CD14-positive monocyte (primary cell): ENCODE results near the gene GJC1. TPM values are rescaled to one million over a fixed set of nuclear protein-coding genes. Genes with fewer than 3 reads are reported as not detected.

Experiments used
- DNase-seq, 3 donors: peaks; one replicate each; pipeline ENCODE4 v3.0.0-alpha.2; 2011 to 2022
- H2AFZ ChIP-seq: 2 replicates; pipeline ENCODE4 v1.6.0; 2012; ENCODE audit warnings: mild to moderate bottlenecking, low read depth, low read length, inconsistent platforms; ENCODE audit not compliant: insufficient read depth, poor library complexity, severe bottlenecking
- H3K27ac ChIP-seq, 2 donors: 1 replicate in 1 of 2; 2 replicates in 1 of 2; pipeline ENCODE4 v1.5.1; 2012 to 2013; ENCODE audit warnings: low read length in 2 of 2, control low read depth in 1 of 2, inconsistent platforms in 1 of 2, low read depth in 1 of 2, mild to moderate bottlenecking in 1 of 2
- H3K27me3 ChIP-seq, 2 donors: one replicate each; pipeline versions ENCODE4 v1.6.0 to v1.6.1; 2011 to 2013; ENCODE audit warnings: low read length in 2 of 2; ENCODE audit not compliant: control insufficient read depth in 2 of 2, insufficient read depth in 2 of 2
- H3K36me3 ChIP-seq, 2 donors: replicated peaks in 1 of 2; 1 replicate in 1 of 2; 2 replicates in 1 of 2; pipeline versions ENCODE4 v1.5.1 to v1.6.1; 2012 to 2013; ENCODE audit warnings: low read length in 2 of 2, control low read depth in 1 of 2, inconsistent platforms in 1 of 2, mild to moderate bottlenecking in 1 of 2; ENCODE audit not compliant: insufficient read depth in 2 of 2, control insufficient read depth in 1 of 2
- H3K4me1 ChIP-seq, 2 donors: 1 replicate in 1 of 2; 2 replicates in 1 of 2; pipeline versions ENCODE4 v1.5.1 to v1.6.1; 2012 to 2013; ENCODE audit warnings: low read length in 2 of 2, control low read depth in 1 of 2, inconsistent platforms in 1 of 2, mild to moderate bottlenecking in 1 of 2, moderate library complexity in 1 of 2; ENCODE audit not compliant: insufficient read depth in 2 of 2, control insufficient read depth in 1 of 2
- H3K4me2 ChIP-seq: replicated peaks from 2 replicates; pipeline ENCODE3; 2012; ENCODE audit warnings: low read length, moderate library complexity, mild to moderate bottlenecking; ENCODE audit not compliant: poor library complexity, severe bottlenecking; ENCODE audit errors: extremely low read depth
- H3K4me3 ChIP-seq, 3 experiments: fragments of 200-600 bp in 1 of 3; sonication (generic) in 1 of 3; replicated peaks in 1 of 3; 1 replicate in 2 of 3; 2 replicates in 1 of 3; pipeline ENCODE4 v1.5.1; 2011 to 2013; ENCODE audit warnings: low read length in 3 of 3, mild to moderate bottlenecking in 3 of 3, control low read depth in 2 of 3, low read depth in 2 of 3, inconsistent platforms in 1 of 3, moderate library complexity in 1 of 3
- H3K79me2 ChIP-seq: 2 replicates; pipeline ENCODE4 v1.6.0; 2012; ENCODE audit warnings: mild to moderate bottlenecking, control low read depth, inconsistent platforms, low read length, moderate library complexity; ENCODE audit not compliant: insufficient read depth
- H3K9ac ChIP-seq: 2 replicates; pipeline ENCODE4 v1.6.0; 2017; ENCODE audit warnings: low read length, mild to moderate bottlenecking; ENCODE audit not compliant: insufficient read depth, poor library complexity, severe bottlenecking
- H3K9me3 ChIP-seq, 2 donors: replicated peaks in 1 of 2; 1 replicate in 1 of 2; 2 replicates in 1 of 2; pipeline versions ENCODE4 v1.5.1 to v1.6.1; 2012 to 2013; ENCODE audit warnings: low read length in 2 of 2, control low read depth in 1 of 2; ENCODE audit not compliant: control insufficient read depth in 1 of 2, insufficient read depth in 1 of 2
- H4K20me1 ChIP-seq: 2 replicates; pipeline ENCODE4 v1.6.0; 2012; ENCODE audit warnings: mild to moderate bottlenecking, low read length, control low read depth, moderate library complexity; ENCODE audit not compliant: insufficient read depth
- H3K27ac Mint-ChIP-seq, 7 donors: one replicate each; pipeline ENCODE4 v1.8.0; 2020; ENCODE audit warnings: mild to moderate bottlenecking in 7 of 7, mixed read lengths in 7 of 7, moderate library complexity in 6 of 7, inconsistent platforms in 2 of 7
- H3K27me3 Mint-ChIP-seq, 3 donors: one replicate each; pipeline ENCODE4 v1.8.0; 2021 to 2022; ENCODE audit warnings: low read depth in 3 of 3, mild to moderate bottlenecking in 3 of 3, mixed read lengths in 3 of 3, moderate library complexity in 3 of 3, inconsistent platforms in 1 of 3
- H3K36me3 Mint-ChIP-seq, 2 donors: one replicate each; pipeline ENCODE4 v1.8.0; 2020; ENCODE audit warnings: mixed read lengths in 2 of 2, inconsistent platforms in 1 of 2, mild to moderate bottlenecking in 1 of 2
- H3K4me1 Mint-ChIP-seq: one replicate; pipeline ENCODE4 v1.8.0; 2020; ENCODE audit warnings: mild to moderate bottlenecking, mixed read lengths
- H3K4me3 Mint-ChIP-seq, 2 donors: one replicate each; pipeline ENCODE4 v1.8.0; 2020; ENCODE audit warnings: mild to moderate bottlenecking in 2 of 2, mixed read lengths in 2 of 2, moderate library complexity in 1 of 2
- H3K9me3 Mint-ChIP-seq, 7 donors: one replicate each; pipeline ENCODE4 v1.8.0; 2020 to 2022; ENCODE audit warnings: mixed read lengths in 7 of 7, mild to moderate bottlenecking in 6 of 7, moderate library complexity in 6 of 7, inconsistent platforms in 2 of 7
- CTCF ChIP-seq: fragments of 200-600 bp; IDR thresholded peaks from one replicate; pipeline ENCODE4 v1.8.0; 2022; ENCODE audit warnings: antibody characterized with exemption, mild to moderate bottlenecking
- WGBS: methylation state at CpG from one replicate; pipeline ENCODE4 v1.1.5; 2013; ENCODE audit warnings: missing lambda C conversion rate; ENCODE audit not compliant: insufficient coverage; 5-methylcytosine and 5-hydroxymethylcytosine counted together
- intact Hi-C, 2 donors: fragments of 100-400 bp; cut with micrococcal nuclease; formaldehyde crosslinking; loops; one replicate each; pipeline versions ENCODE4 v1.15.0 to v1.15.1; 2023
- polyA plus RNA-seq, 3 donors: library from polyadenylated mRNA; depleted of rRNA in 1 of 3; unstranded in 2 of 3; stranded (reverse) in 1 of 3; fragments of 300-500 nt in 2 of 3; fragments of >200 nt in 1 of 3; fragmentation: Illumina TruSeq in 2 of 3; gene quantifications; 1 replicate in 2 of 3; 2 replicates in 1 of 3; pipeline ENCODE4 v1.2.3, GENCODE V29; 2012 to 2021

The GJC1 gene
- polyA plus RNA-seq, 3 donors = not detected

GRCh38 chr17:44807093-44807816, 22.8 kb downstream of the GJC1 start:
- Mint-ChIP-seq H3K27ac (no peak overlapping the region), H3K36me3 (no peaks in the 10 kb centered on the region), H3K4me1 (no peaks in the 10 kb centered on the region), H3K4me3 (no peak overlapping the region), H3K9me3 (no peaks in the 10 kb centered on the region), H3K27me3 (peaks cover 13 to 24% (median 17%) of the 10 kb centered on the region in 3 donors)
- Histone ChIP-seq H3K27ac (no peak overlapping the region), H3K4me2 (no peak overlapping the region), H3K9ac (no peak overlapping the region), H4K20me1 (no peaks in the 10 kb centered on the region), H3K79me2 (no peaks in the 10 kb centered on the region), H3K4me1 (no peaks in the 10 kb centered on the region), H2AFZ (no peak overlapping the region), H3K4me3 (no peak overlapping the region), H3K27me3 (peaks cover 0 to 2% of the 10 kb centered on the region in 2 donors), H3K9me3 (no peaks in the 10 kb centered on the region), H3K36me3 (no peaks in the 10 kb centered on the region)
- WGBS = no CpG with 5 or more reads among the region's 4 CpGs
- no peak for TF ChIP-seq CTCF
- intact Hi-C loops = no loop called here
- no peak for DNase-seq

- H3K4me3 Mint-ChIP-seq = no peak overlapping the region
- no peak overlapping the region for H2AFZ ChIP-seq
- no peak overlapping the region for H3K4me3 ChIP-seq
- no peaks in the 10 kb centered on the region for H4K20me1 ChIP-seq
- H3K79me2 ChIP-seq = no peaks in the 10 kb centered on the region
- DNase-seq = no peak
- peaks cover 10 to 25% (median 14%) of the 10 kb centered on the region in 3 donors for H3K27me3 Mint-ChIP-seq
- H3K27me3 ChIP-seq = peaks cover 0 to 2% of the 10 kb centered on the region in 2 donors
- no peaks in the 10 kb centered on the region for H3K36me3 ChIP-seq
- intact Hi-C loops = no loop called here
- no peak for TF ChIP-seq CTCF
- H3K36me3 Mint-ChIP-seq = no peaks in the 10 kb centered on the region
- H3K27ac Mint-ChIP-seq = no peak overlapping the region
- H3K4me2 ChIP-seq = no peak overlapping the region
- WGBS = 96% methylated on average over 6 of the region's 10 CpGs
- no peaks in the 10 kb centered on the region for H3K4me1 Mint-ChIP-seq
- H3K9ac ChIP-seq = no peak overlapping the region
- no peaks in the 10 kb centered on the region for H3K9me3 ChIP-seq
- H3K27ac ChIP-seq = no peak overlapping the region
- H3K4me1 ChIP-seq = no peaks in the 10 kb centered on the region
- H3K9me3 Mint-ChIP-seq = peaks cover 0 to 3% (median 0%) of the 10 kb centered on the region in 7 donors
Measured at GRCh38 chr17:44804302-44805089, 25.6 kb downstream of the GJC1 start.
